GM21515 (cell line): ENCODE data around the gene CEP192.
"Not testable (repeated sequence)": the region's sequence is repeated elsewhere in the genome, so short reads cannot be mapped to it uniquely, and the experiment has no call there.

ENCODE experiments used
- ATAC-seq: cut with Tn5 transposase; IDR thresholded peaks from one replicate; pipeline ENCODE4 v1.9.1; 2021; ENCODE audit not compliant: unreplicated experiment

The CEP192 gene

GRCh38 chr18:12989397-12990122 lies 1.6 kb upstream of the CEP192 start:
- no peak for ATAC-seq

GRCh38 chr18:12990123-12990475 lies 1.1 kb upstream of the CEP192 start:
- ATAC-seq: no peak

- ATAC-seq: no peak
These were observed 558 bp upstream of the CEP192 start for GRCh38 chr18:12990641-12990966.

GRCh38 chr18:12991821-12992179 lies 638 bp downstream of the CEP192 start:
- ATAC-seq: no peak

- ATAC-seq: no peak
These were observed 2.3 kb downstream of the CEP192 start for GRCh38 chr18:12993439-12993838.

- no peak for ATAC-seq
These were observed 4.3 kb downstream of the CEP192 start for GRCh38 chr18:12995424-12995823.

- ATAC-seq: no peak
These were observed 4.9 kb downstream of the CEP192 start for GRCh38 chr18:12995952-12996477.

GRCh38 chr18:12996661-12997292 lies 5.6 kb downstream of the CEP192 start:
- ATAC-seq: no peak

- not testable (repeated sequence) for ATAC-seq
These were observed 6.2 kb downstream of the CEP192 start for GRCh38 chr18:12997330-12997729.

GRCh38 chr18:12998332-12999060 lies 7.3 kb downstream of the CEP192 start:
- no peak for ATAC-seq

- ATAC-seq: no peak
These were observed 12.3 kb downstream of the CEP192 start for GRCh38 chr18:13003466-13003896.

- no peak for ATAC-seq
These were observed 13.2 kb downstream of the CEP192 start for GRCh38 chr18:13004396-13004795.

- no peak for ATAC-seq
These were observed 14.1 kb downstream of the CEP192 start for GRCh38 chr18:13005289-13005688.

- no peak for ATAC-seq
These were observed 15.5 kb downstream of the CEP192 start for GRCh38 chr18:13006531-13007247.

- ATAC-seq: no peak
These were observed 16.0 kb downstream of the CEP192 start for GRCh38 chr18:13007248-13007560.

- ATAC-seq: no peak
These were observed 20.6 kb downstream of the CEP192 start for GRCh38 chr18:13011719-13012118.

- ATAC-seq: no peak
These were observed 23.1 kb downstream of the CEP192 start for GRCh38 chr18:13014232-13014631.

GRCh38 chr18:13014818-13015217 lies 23.7 kb downstream of the CEP192 start:
- ATAC-seq: no peak

GRCh38 chr18:13017247-13017875 lies 26.2 kb downstream of the CEP192 start:
- ATAC-seq: no peak

GRCh38 chr18:13018374-13018773 lies 27.2 kb downstream of the CEP192 start:
- ATAC-seq: no peak

GRCh38 chr18:13019301-13019700 lies 28.1 kb downstream of the CEP192 start:
- no peak for ATAC-seq
